ENCODE measurements around the gene ZFAND2A.

Gene ZFAND2A

GRCh38 chr7:1140476-1141104 lies 19.4 kb downstream of the ZFAND2A start:
- Histone ChIP-seq H3K4me3 (ENCODE audit: low read depth in 1 of 5, low read length in 5 of 5) (no peak overlapping the region), H3K9me3 (ENCODE audit: control insufficient read depth in 5 of 5, low read length in 5 of 5) (no peaks in the 10 kb centered on the region), H3K27me3 (ENCODE audit: control insufficient read depth in 5 of 5, insufficient read depth in 4 of 5, low read length in 5 of 5) (no peaks in the 10 kb centered on the region), H3K36me3 (ENCODE audit: control insufficient read depth in 5 of 5, insufficient read depth in 5 of 5, low read length in 5 of 5) (no peaks in the 10 kb centered on the region), H3K27ac (ENCODE audit: low read depth, low read length) (no peak overlapping the region), H3K9ac (ENCODE audit: low read length in 5 of 5) (no peak overlapping the region), H3K4me1 (ENCODE audit: control insufficient read depth in 5 of 5, insufficient read depth in 5 of 5, low read length in 5 of 5) (peaks cover 0 to 22% (median 18%) of the 10 kb centered on the region in 5 donors)

DNA sequence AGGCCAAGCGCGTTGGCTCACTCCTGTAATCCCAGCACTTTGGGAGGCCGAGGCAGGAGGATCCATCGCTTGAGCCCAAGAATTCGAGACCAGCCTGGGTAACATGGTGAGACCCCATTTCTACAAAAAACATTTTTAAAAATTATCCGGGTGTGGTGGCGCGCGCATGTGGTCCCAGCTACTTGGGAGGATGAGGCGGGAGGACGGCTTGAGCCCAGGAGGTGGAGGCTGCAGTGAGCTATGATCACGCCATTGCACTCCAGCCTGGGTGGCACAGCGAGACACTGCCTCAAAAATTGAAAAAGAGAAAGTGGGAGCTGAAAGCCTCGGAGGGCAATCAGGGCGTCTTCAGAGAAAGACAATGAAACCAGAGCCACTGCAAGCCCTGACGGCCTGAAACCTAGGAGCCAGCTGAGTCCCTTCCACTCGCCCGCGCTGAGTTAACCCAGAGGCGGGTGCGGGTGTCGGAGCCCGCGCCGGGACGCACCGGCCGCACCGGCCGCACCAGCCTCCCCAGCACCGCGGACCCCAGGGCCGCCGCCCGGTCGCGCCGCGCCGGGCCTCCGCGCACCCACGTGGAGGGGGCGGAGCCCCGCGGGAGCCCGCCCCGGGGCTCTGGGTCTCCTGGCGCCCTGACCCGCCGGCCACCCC lies 22.4 kb downstream of the ZFAND2A start:
- Histone ChIP-seq H3K4me3 (ENCODE audit: low read depth in 1 of 5, low read length in 5 of 5) (peak overlapping the region; percentile 74 to 88 (median 83)), H3K9me3 (ENCODE audit: control insufficient read depth in 5 of 5, low read length in 5 of 5) (no peaks in the 10 kb centered on the region), H3K27ac (ENCODE audit: low read depth, low read length) (peak overlapping the region; percentile 23), H3K9ac (ENCODE audit: low read length in 5 of 5) (peak overlapping the region in 4 of 5 donors; percentile 66 to 75 (median 70)), H3K27me3 (ENCODE audit: control insufficient read depth in 5 of 5, insufficient read depth in 4 of 5, low read length in 5 of 5) (no peaks in the 10 kb centered on the region), H3K36me3 (ENCODE audit: control insufficient read depth in 5 of 5, insufficient read depth in 5 of 5, low read length in 5 of 5) (no peaks in the 10 kb centered on the region), H3K4me1 (ENCODE audit: control insufficient read depth in 5 of 5, insufficient read depth in 5 of 5, low read length in 5 of 5) (peaks cover 0 to 19% (median 18%) of the 10 kb centered on the region in 5 donors)

DNA sequence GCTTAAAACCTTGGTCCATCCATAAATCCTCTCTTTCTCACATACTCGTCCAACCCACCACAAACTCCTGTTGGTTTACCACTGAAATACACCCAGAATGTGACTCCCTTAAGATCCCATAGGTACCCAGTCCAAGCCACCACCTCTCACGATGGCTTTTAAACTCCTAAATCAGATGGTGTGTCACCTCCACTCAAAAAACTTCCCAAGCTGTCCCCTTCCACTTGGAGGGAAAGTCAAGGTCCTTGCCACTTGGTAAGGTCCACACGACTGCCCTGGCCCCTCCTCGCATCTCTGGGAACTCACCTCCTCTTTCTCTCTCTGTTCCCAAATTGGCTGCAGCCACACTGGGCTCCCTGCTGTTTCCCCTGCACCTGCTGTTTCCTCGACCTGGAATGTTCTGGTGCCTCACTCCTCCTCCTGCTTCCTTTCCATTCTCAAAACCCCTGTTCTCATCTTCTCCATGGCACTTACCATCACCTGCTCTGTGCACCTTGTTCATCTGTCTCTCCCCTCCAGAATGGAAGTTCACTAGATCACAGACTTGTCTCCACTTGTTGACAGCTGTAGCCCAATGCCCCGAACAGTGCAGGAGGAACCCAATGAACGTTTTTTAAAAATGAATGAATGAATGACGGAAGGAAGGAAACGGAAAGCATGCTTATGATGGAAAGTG lies 23.0 kb downstream of the ZFAND2A start:
- Histone ChIP-seq H3K4me1 (ENCODE audit: control insufficient read depth in 5 of 5, insufficient read depth in 5 of 5, low read length in 5 of 5) (peaks cover 0 to 19% (median 18%) of the 10 kb centered on the region in 5 donors), H3K36me3 (ENCODE audit: control insufficient read depth in 5 of 5, insufficient read depth in 5 of 5, low read length in 5 of 5) (no peaks in the 10 kb centered on the region), H3K4me3 (ENCODE audit: low read depth in 1 of 5, low read length in 5 of 5) (peak overlapping the region; percentile 74 to 88 (median 83)), H3K9ac (ENCODE audit: low read length in 5 of 5) (no peak overlapping the region), H3K27ac (ENCODE audit: low read depth, low read length) (no peak overlapping the region), H3K9me3 (ENCODE audit: control insufficient read depth in 5 of 5, low read length in 5 of 5) (no peaks in the 10 kb centered on the region), H3K27me3 (ENCODE audit: control insufficient read depth in 5 of 5, insufficient read depth in 4 of 5, low read length in 5 of 5) (no peaks in the 10 kb centered on the region)

DNA sequence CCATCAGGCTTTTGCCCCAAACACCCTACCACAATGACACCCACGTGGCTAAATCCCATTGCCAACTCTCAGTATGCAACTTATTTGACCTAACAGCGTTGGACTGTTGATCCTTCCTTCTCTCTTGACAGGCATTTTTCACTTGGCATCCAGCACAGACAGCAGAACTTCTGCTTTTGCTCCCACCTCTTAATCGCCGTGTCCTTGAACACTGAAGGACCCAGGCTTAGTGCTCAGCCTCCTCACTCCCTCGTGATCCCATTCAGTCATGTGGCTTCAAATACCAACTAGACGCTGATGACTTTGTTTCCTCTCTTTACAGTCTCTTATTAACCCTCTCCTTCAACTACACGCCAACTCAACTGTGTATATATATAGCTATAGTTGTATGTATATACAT lies 25.0 kb downstream of the ZFAND2A start:
- H3K27ac ChIP-seq (ENCODE audit: low read depth, low read length) = no peak overlapping the region

DNA sequence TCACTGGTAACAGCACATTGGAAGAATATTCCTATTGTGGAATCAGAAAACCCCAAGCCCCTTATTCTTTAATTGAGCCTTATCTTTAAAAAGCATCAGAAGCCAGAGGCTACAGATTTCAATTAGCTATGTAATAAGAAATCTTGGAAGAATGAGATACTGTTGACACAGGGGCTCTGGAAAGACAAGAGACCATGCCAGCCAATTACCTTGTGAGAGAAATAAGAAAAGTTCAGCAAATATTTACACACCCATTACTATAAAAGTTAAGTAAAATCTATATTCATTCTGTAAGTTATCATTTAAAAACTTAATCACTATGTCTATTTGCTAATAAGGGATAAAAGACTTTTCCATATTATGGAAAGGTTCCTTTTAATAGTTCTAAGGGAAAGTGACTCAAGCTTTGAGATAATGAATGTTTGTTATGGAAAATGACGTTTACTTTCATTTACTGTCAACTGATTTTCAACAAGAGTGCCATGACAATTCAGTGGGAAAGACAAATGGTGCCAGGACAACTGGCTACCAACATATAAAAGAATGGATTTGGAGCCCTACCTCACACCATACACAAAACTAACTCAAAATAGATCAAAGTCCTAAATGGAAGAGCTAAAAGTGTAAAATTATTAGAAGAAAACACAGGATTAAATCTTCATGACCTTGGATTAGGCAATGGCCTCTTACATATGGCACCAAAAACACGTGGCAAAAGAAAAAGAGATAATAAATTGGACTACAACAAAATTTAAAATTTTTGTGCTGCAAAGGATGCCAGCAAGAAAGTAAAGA lies 28.3 kb downstream of the ZFAND2A start:
- no peak overlapping the region for H3K27ac ChIP-seq (ENCODE audit: low read depth, low read length)
- no peak overlapping the region for H3K9ac ChIP-seq (ENCODE audit: low read length in 5 of 5)
- H3K4me3 ChIP-seq (ENCODE audit: low read depth in 1 of 5, low read length in 5 of 5) = no peak overlapping the region
- no peaks in the 10 kb centered on the region for H3K27me3 ChIP-seq (ENCODE audit: control insufficient read depth in 5 of 5, insufficient read depth in 4 of 5, low read length in 5 of 5)
- H3K9me3 ChIP-seq (ENCODE audit: control insufficient read depth in 5 of 5, low read length in 5 of 5) = no peaks in the 10 kb centered on the region
- H3K4me1 ChIP-seq (ENCODE audit: control insufficient read depth in 5 of 5, insufficient read depth in 5 of 5, low read length in 5 of 5) = peaks cover 0 to 2% (median under 1%) of the 10 kb centered on the region in 5 donors
- peaks cover 0 to 14% (median 4%) of the 10 kb centered on the region in 5 donors for H3K36me3 ChIP-seq (ENCODE audit: control insufficient read depth in 5 of 5, insufficient read depth in 5 of 5, low read length in 5 of 5)

More for the DNA sequence above, 25.0 kb downstream of the ZFAND2A start:
- Histone ChIP-seq H3K9me3 (ENCODE audit: control insufficient read depth in 5 of 5, low read length in 5 of 5) (no peaks in the 10 kb centered on the region), H3K9ac (ENCODE audit: low read length in 5 of 5) (no peak overlapping the region), H3K4me1 (ENCODE audit: control insufficient read depth in 5 of 5, insufficient read depth in 5 of 5, low read length in 5 of 5) (peaks cover 0 to 19% (median 18%) of the 10 kb centered on the region in 5 donors), H3K4me3 (ENCODE audit: low read depth in 1 of 5, low read length in 5 of 5) (no peak overlapping the region), H3K36me3 (ENCODE audit: control insufficient read depth in 5 of 5, insufficient read depth in 5 of 5, low read length in 5 of 5) (peaks cover 0 to 2% (median under 1%) of the 10 kb centered on the region in 5 donors), H3K27me3 (ENCODE audit: control insufficient read depth in 5 of 5, insufficient read depth in 4 of 5, low read length in 5 of 5) (no peaks in the 10 kb centered on the region)

DNA sequence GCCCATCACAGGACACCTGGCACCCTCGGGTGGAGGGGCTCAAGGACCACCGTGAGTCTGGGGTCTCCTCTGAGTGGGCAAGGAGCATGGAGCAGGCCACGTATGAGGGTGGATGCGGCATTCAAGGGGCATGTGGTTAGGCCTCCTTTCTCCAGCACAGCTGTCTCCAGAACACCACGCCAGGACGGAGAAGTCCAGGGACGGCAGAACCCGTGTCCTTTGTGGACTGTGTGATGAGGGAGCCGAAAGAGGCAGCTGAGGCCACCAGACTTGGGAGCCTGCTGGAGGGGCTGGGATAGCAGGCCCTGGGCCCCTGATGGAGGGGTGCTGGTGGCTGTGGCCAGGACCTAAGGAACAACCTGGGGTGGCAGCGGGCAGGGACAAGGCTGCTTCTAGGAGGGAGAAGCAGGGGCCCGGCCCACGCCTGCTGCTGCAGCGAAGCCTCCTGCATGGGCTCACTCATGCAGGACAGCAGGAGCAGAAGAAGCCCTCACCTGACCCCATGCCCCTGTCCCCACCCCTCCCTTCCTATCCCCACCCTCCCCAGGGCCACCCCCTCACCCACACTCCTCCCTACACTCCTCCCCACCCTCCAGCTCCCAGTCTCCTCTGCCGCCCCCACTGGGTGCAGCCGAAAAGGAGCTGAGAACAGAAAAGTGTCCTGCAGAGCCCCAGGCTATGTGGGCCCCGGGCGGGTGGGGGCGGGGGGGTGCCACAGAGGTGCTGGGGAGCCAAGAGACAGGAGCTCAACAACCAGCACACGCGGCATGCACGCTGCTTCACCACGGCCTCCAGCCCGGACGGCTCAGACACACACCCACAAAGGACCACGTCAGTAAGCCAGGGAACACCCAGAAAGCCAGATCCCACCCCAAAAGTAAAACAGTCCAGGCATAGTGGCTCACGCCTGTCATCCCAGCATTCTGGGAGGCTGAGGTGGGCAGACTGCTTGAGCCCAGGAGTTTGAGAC lies 29.7 kb downstream of the ZFAND2A start:
- Histone ChIP-seq H3K27me3 (ENCODE audit: control insufficient read depth in 5 of 5, insufficient read depth in 4 of 5, low read length in 5 of 5) (no peaks in the 10 kb centered on the region), H3K27ac (ENCODE audit: low read depth, low read length) (no peak overlapping the region), H3K4me3 (ENCODE audit: low read depth in 1 of 5, low read length in 5 of 5) (no peak overlapping the region), H3K36me3 (ENCODE audit: control insufficient read depth in 5 of 5, insufficient read depth in 5 of 5, low read length in 5 of 5) (peaks cover 0 to 17% (median 7%) of the 10 kb centered on the region in 5 donors), H3K4me1 (ENCODE audit: control insufficient read depth in 5 of 5, insufficient read depth in 5 of 5, low read length in 5 of 5) (peaks cover 0 to 4% (median 4%) of the 10 kb centered on the region in 5 donors), H3K9me3 (ENCODE audit: control insufficient read depth in 5 of 5, low read length in 5 of 5) (no peaks in the 10 kb centered on the region), H3K9ac (ENCODE audit: low read length in 5 of 5) (no peak overlapping the region)

- no peak overlapping the region for H3K27ac ChIP-seq (ENCODE audit: low read depth, low read length)
- H3K4me1 ChIP-seq (ENCODE audit: control insufficient read depth in 5 of 5, insufficient read depth in 5 of 5, low read length in 5 of 5) = peaks cover 0 to 12% (median 11%) of the 10 kb centered on the region in 5 donors
- no peaks in the 10 kb centered on the region for H3K27me3 ChIP-seq (ENCODE audit: control insufficient read depth in 5 of 5, insufficient read depth in 4 of 5, low read length in 5 of 5)
- H3K9ac ChIP-seq (ENCODE audit: low read length in 5 of 5) = no peak overlapping the region
- H3K36me3 ChIP-seq (ENCODE audit: control insufficient read depth in 5 of 5, insufficient read depth in 5 of 5, low read length in 5 of 5) = peaks cover 0 to 17% (median 7%) of the 10 kb centered on the region in 5 donors
- H3K9me3 ChIP-seq (ENCODE audit: control insufficient read depth in 5 of 5, low read length in 5 of 5) = no peaks in the 10 kb centered on the region
- no peak overlapping the region for H3K4me3 ChIP-seq (ENCODE audit: low read depth in 1 of 5, low read length in 5 of 5)
These were observed 30.6 kb downstream of the ZFAND2A start for GRCh38 chr7:1129431-1129830.

GRCh38 chr7:1127001-1127400 lies 33.0 kb downstream of the ZFAND2A start:
- Histone ChIP-seq H3K27me3 (ENCODE audit: control insufficient read depth in 5 of 5, insufficient read depth in 4 of 5, low read length in 5 of 5) (no peaks in the 10 kb centered on the region), H3K36me3 (ENCODE audit: control insufficient read depth in 5 of 5, insufficient read depth in 5 of 5, low read length in 5 of 5) (peaks cover 0 to 17% (median 7%) of the 10 kb centered on the region in 5 donors), H3K9me3 (ENCODE audit: control insufficient read depth in 5 of 5, low read length in 5 of 5) (no peaks in the 10 kb centered on the region), H3K4me1 (ENCODE audit: control insufficient read depth in 5 of 5, insufficient read depth in 5 of 5, low read length in 5 of 5) (peaks cover 2 to 34% (median 31%) of the 10 kb centered on the region in 5 donors), H3K4me3 (ENCODE audit: low read depth in 1 of 5, low read length in 5 of 5) (no peak overlapping the region), H3K9ac (ENCODE audit: low read length in 5 of 5) (no peak overlapping the region), H3K27ac (ENCODE audit: low read depth, low read length) (no peak overlapping the region)

GRCh38 chr7:1125603-1125969 lies 34.4 kb downstream of the ZFAND2A start:
- no peak overlapping the region for H3K4me3 ChIP-seq (ENCODE audit: low read depth in 1 of 5, low read length in 5 of 5)
- no peaks in the 10 kb centered on the region for H3K27me3 ChIP-seq (ENCODE audit: control insufficient read depth in 5 of 5, insufficient read depth in 4 of 5, low read length in 5 of 5)
- peak overlapping the region in 1 of 5 donors; percentile 77 for H3K9ac ChIP-seq (ENCODE audit: low read length in 5 of 5)
- H3K27ac ChIP-seq (ENCODE audit: low read depth, low read length) = no peak overlapping the region
- peaks cover 0 to 17% (median 7%) of the 10 kb centered on the region in 5 donors for H3K36me3 ChIP-seq (ENCODE audit: control insufficient read depth in 5 of 5, insufficient read depth in 5 of 5, low read length in 5 of 5)
- no peaks in the 10 kb centered on the region for H3K9me3 ChIP-seq (ENCODE audit: control insufficient read depth in 5 of 5, low read length in 5 of 5)
- peaks cover 2 to 34% (median 31%) of the 10 kb centered on the region in 5 donors for H3K4me1 ChIP-seq (ENCODE audit: control insufficient read depth in 5 of 5, insufficient read depth in 5 of 5, low read length in 5 of 5)
